ENCODE measurements around the gene TMED5.

- TF ChIP-seq EZH2 (IDR thresholded peaks at IDR 0.05; ENCODE audit: low read depth): no peak
- no peak for TF ChIP-seq CTCF (conservative IDR thresholded peaks at IDR 0.05)
Measured at GRCh38 chr1:93180723-93181613, 755 bp upstream of the TMED5 start, which contains the start of gene CCDC18.

Data from PC-9 (cell line).